Activated naive CD8-positive, alpha-beta T cell treated with anti-CD3 and anti-CD28 coated beads, Interleukin-2, amount 10 ng/mL, durations not matched to agents 7 days and 5 days (primary cell): Measurements from ENCODE around the gene MAPK1IP1L. TPM values are rescaled to one million over a fixed set of nuclear protein-coding genes. Genes with fewer than 3 reads are reported as not detected.

Experiments used
- ATAC-seq: fragments of 150-1000 bp; cut with Tn5 transposase; one replicate; pipeline ENCODE4 v1.10.0; 2021; ENCODE audit warnings: low read depth, moderate library complexity
- POLR2A ChIA-PET: fragments of 350-600 bp; sonication (Branson Sonifier 250); formaldehyde crosslinking; loops from one replicate; lab custom pipeline; 2021; ENCODE audit warnings: antibody characterized with exemption; lab: Charles Lee
- DNase-seq: peaks from one replicate; pipeline ENCODE4 v3.0.0; 2021
- H3K27ac Mint-ChIP-seq: one replicate; pipeline ENCODE4 v1.8.0; 2022; ENCODE audit warnings: mild to moderate bottlenecking, mixed read lengths
- H3K27me3 Mint-ChIP-seq: one replicate; pipeline ENCODE4 v1.8.0; 2022; ENCODE audit warnings: mild to moderate bottlenecking, moderate library complexity, mixed read lengths
- H3K36me3 Mint-ChIP-seq: one replicate; pipeline ENCODE4 v1.8.0; 2021; ENCODE audit warnings: mild to moderate bottlenecking, mixed read lengths
- H3K4me1 Mint-ChIP-seq: one replicate; pipeline ENCODE4 v1.8.0; 2021; ENCODE audit warnings: mixed read lengths
- H3K4me3 Mint-ChIP-seq: one replicate; pipeline ENCODE4 v1.8.0; 2022; ENCODE audit warnings: mild to moderate bottlenecking, moderate library complexity, mixed read lengths
- H3K9me3 Mint-ChIP-seq: one replicate; pipeline ENCODE4 v1.8.0; 2021; ENCODE audit warnings: mixed read lengths
- total RNA-seq, 2 experiments: library from RNA; stranded (reverse); gene quantifications; one replicate each; pipeline ENCODE4 v1.2.3, GENCODE V29; 2021

MAPK1IP1L gene
- total RNA-seq, 2 experiments from 2014 or later = 87.1 to 87.3 TPM

GRCh38 chr14:55085060-55085660, 33.7 kb downstream of the MAPK1IP1L start:
- Mint-ChIP-seq H3K27me3 (peaks cover 19% of the 10 kb centered on the region), H3K9me3 (no peaks in the 10 kb centered on the region), H3K4me3 (no peak overlapping the region), H3K36me3 (no peaks in the 10 kb centered on the region), H3K27ac (no peak overlapping the region), H3K4me1 (peaks cover 5% of the 10 kb centered on the region)
- no peak for DNase-seq
- POLR2A ChIA-PET = no interaction called here
- ATAC-seq = no peak

- DNase-seq (no peak), ATAC-seq (no peak)
- H3K4me3 Mint-ChIP-seq = no peak overlapping the region
- H3K36me3 Mint-ChIP-seq = no peaks in the 10 kb centered on the region
- H3K4me1 Mint-ChIP-seq = peaks cover 15% of the 10 kb centered on the region
- H3K27ac Mint-ChIP-seq = no peak overlapping the region
- H3K9me3 Mint-ChIP-seq = no peaks in the 10 kb centered on the region
- H3K27me3 Mint-ChIP-seq = peaks cover 14% of the 10 kb centered on the region
- POLR2A ChIA-PET = interaction anchor here (1.3 kb wide), 1 partner anchor 50 kb away, joined by 3 read pairs; no protein-coding TSS in a partner anchor
Measured at GRCh38 chr14:55086938-55087337, 35.5 kb downstream of the MAPK1IP1L start.

- Mint-ChIP-seq H3K27ac (no peak overlapping the region), H3K36me3 (no peaks in the 10 kb centered on the region), H3K9me3 (no peaks in the 10 kb centered on the region), H3K27me3 (peaks cover 11% of the 10 kb centered on the region), H3K4me3 (no peak overlapping the region), H3K4me1 (peaks cover 27% of the 10 kb centered on the region)
- ATAC-seq (no peak), DNase-seq (no peak)
- POLR2A ChIA-PET = interaction anchor here (1.3 kb wide), 1 partner anchor 48 kb away, joined by 3 read pairs; no protein-coding TSS in a partner anchor
Measured at GRCh38 chr14:55088356-55088755, 36.9 kb downstream of the MAPK1IP1L start.

GRCh38 chr14:55092341-55092740, 40.9 kb downstream of the MAPK1IP1L start:
- DNase-seq (no peak), ATAC-seq (no peak)
- no peak overlapping the region for H3K27ac Mint-ChIP-seq
- peaks cover 6% of the 10 kb centered on the region for H3K27me3 Mint-ChIP-seq
- POLR2A ChIA-PET = interaction anchor here (0.8 to 1.3 kb wide), 4 partner anchors 11 to 69 kb away, joined by 3 to 4 read pairs (median 4); partner anchors contain the start of genes LGALS3, SOCS4 and WDHD1
- H3K4me3 Mint-ChIP-seq = no peak overlapping the region
- H3K36me3 Mint-ChIP-seq = no peaks in the 10 kb centered on the region
- no peaks in the 10 kb centered on the region for H3K9me3 Mint-ChIP-seq
- peaks cover 32% of the 10 kb centered on the region for H3K4me1 Mint-ChIP-seq

GRCh38 chr14:55094292-55095157, 43.1 kb downstream of the MAPK1IP1L start:
- POLR2A ChIA-PET = interaction anchor here (0.8 to 0.9 kb wide), 3 partner anchors 8 to 97 kb away, joined by 3 read pairs; no protein-coding TSS in a partner anchor
- peaks cover 45% of the 10 kb centered on the region for H3K4me1 Mint-ChIP-seq
- DNase-seq (no peak), ATAC-seq (no peak)
- no peak overlapping the region for H3K4me3 Mint-ChIP-seq
- H3K36me3 Mint-ChIP-seq = no peaks in the 10 kb centered on the region
- H3K9me3 Mint-ChIP-seq = no peaks in the 10 kb centered on the region
- no peak overlapping the region for H3K27ac Mint-ChIP-seq
- H3K27me3 Mint-ChIP-seq = peaks cover 2% of the 10 kb centered on the region

GRCh38 chr14:55097881-55098560, 46.6 kb downstream of the MAPK1IP1L start:
- Mint-ChIP-seq H3K4me3 (peak overlapping the region; percentile 67), H3K9me3 (no peaks in the 10 kb centered on the region), H3K36me3 (peaks cover 1% of the 10 kb centered on the region), H3K4me1 (peaks cover 48% of the 10 kb centered on the region), H3K27ac (peak overlapping the region; percentile 89), H3K27me3 (no peaks in the 10 kb centered on the region)
- POLR2A ChIA-PET = interaction anchor here (0.6 to 2.5 kb wide), 7 partner anchors 10 to 71 kb away, joined by 3 to 12 read pairs (median 5); partner anchors contain the start of genes LGALS3, MAPK1IP1L, SOCS4 and WDHD1
- DNase-seq (peak; percentile 46), ATAC-seq (peak; percentile 61)

- H3K4me1 Mint-ChIP-seq = peaks cover 52% of the 10 kb centered on the region
- no peaks in the 10 kb centered on the region for H3K27me3 Mint-ChIP-seq
- peak overlapping the region; percentile 67 for H3K4me3 Mint-ChIP-seq
- H3K27ac Mint-ChIP-seq = peak overlapping the region; percentile 89
- no peak for ATAC-seq
- H3K9me3 Mint-ChIP-seq = no peaks in the 10 kb centered on the region
- peaks cover 1% of the 10 kb centered on the region for H3K36me3 Mint-ChIP-seq
- no peak for DNase-seq
- POLR2A ChIA-PET = interaction anchor here (0.6 to 2.5 kb wide), 7 partner anchors 10 to 72 kb away, joined by 3 to 12 read pairs (median 5); partner anchors contain the start of genes LGALS3, MAPK1IP1L, SOCS4 and WDHD1
Measured at GRCh38 chr14:55098561-55098898, 47.1 kb downstream of the MAPK1IP1L start.

- ATAC-seq (no peak), DNase-seq (no peak)
- Mint-ChIP-seq H3K4me3 (no peak overlapping the region), H3K4me1 (peaks cover 60% of the 10 kb centered on the region), H3K36me3 (peaks cover 11% of the 10 kb centered on the region), H3K27me3 (no peaks in the 10 kb centered on the region), H3K9me3 (peaks cover 9% of the 10 kb centered on the region), H3K27ac (no peak overlapping the region)
- POLR2A ChIA-PET = interaction anchor here (1.2 to 2.3 kb wide), 3 partner anchors 30 to 73 kb away, joined by 3 to 5 read pairs (median 5); partner anchors contain the start of genes LGALS3, SOCS4 and WDHD1
Measured at GRCh38 chr14:55099756-55100155, 48.3 kb downstream of the MAPK1IP1L start.

- Mint-ChIP-seq H3K36me3 (peaks cover 16% of the 10 kb centered on the region), H3K27me3 (no peaks in the 10 kb centered on the region), H3K4me1 (peaks cover 63% of the 10 kb centered on the region), H3K4me3 (peak overlapping the region; percentile 18), H3K9me3 (peaks cover 12% of the 10 kb centered on the region), H3K27ac (peak overlapping the region; percentile 99)
- POLR2A ChIA-PET = interaction anchor here (2.0 to 4.0 kb wide), 3 partner anchors 17 to 29 kb away, joined by 9 to 55 read pairs (median 17); partner anchors contain the start of gene LGALS3
- no peak for ATAC-seq
- DNase-seq = no peak
Measured at GRCh38 chr14:55101698-55102097, 50.3 kb downstream of the MAPK1IP1L start.

- Mint-ChIP-seq H3K27ac (peak overlapping the region; percentile 99), H3K27me3 (no peaks in the 10 kb centered on the region), H3K9me3 (peaks cover 12% of the 10 kb centered on the region), H3K4me1 (peaks cover 60% of the 10 kb centered on the region), H3K36me3 (peaks cover 16% of the 10 kb centered on the region), H3K4me3 (peak overlapping the region; percentile 70)
- POLR2A ChIA-PET = interaction anchor here (0.9 to 4.0 kb wide), 7 partner anchors 7 to 89 kb away, joined by 3 to 55 read pairs (median 8); partner anchors contain the start of genes LGALS3 and MAPK1IP1L
- ATAC-seq (peak; percentile 63), DNase-seq (peak; percentile 52)
Measured at GRCh38 chr14:55102141-55102621, 50.7 kb downstream of the MAPK1IP1L start.

- Mint-ChIP-seq H3K4me1 (peaks cover 61% of the 10 kb centered on the region), H3K27ac (peak overlapping the region; percentile 99), H3K9me3 (peaks cover 12% of the 10 kb centered on the region), H3K27me3 (no peaks in the 10 kb centered on the region), H3K36me3 (peaks cover 17% of the 10 kb centered on the region), H3K4me3 (peak overlapping the region; percentile 70)
- ATAC-seq (peak; percentile 72), DNase-seq (peak; percentile 76)
- POLR2A ChIA-PET = interaction anchor here (0.8 to 4.0 kb wide), 10 partner anchors 8 to 88 kb away, joined by 3 to 55 read pairs (median 4); partner anchors contain the start of genes DLGAP5, LGALS3, MAPK1IP1L and SOCS4
Measured at GRCh38 chr14:55103005-55103640, 51.7 kb downstream of the MAPK1IP1L start.
